GM23338 (cell line): ENCODE results near the gene RBM33.

Source experiments
- CREB1 ChIP-seq: fragments of 250-450 bp; sonication (Bioruptor Pico); IDR thresholded peaks from 2 replicates; pipeline ENCODE4 v1.5.0; 2020; ENCODE audit warnings: low read depth, mild to moderate bottlenecking, moderate library complexity
- EZH2 ChIP-seq: fragments of 200-600 bp; sonication (generic); IDR thresholded peaks from one replicate; pipeline ENCODE4 v1.8.0; 2017; ENCODE audit warnings: antibody characterized with exemption, mild to moderate bottlenecking, low read depth; ENCODE audit not compliant: unreplicated experiment
- EZH2phosphoT487 ChIP-seq: fragments of 200-600 bp; sonication (generic); IDR thresholded peaks from one replicate; pipeline ENCODE4 v1.8.1; 2018; ENCODE audit warnings: antibody characterized with exemption; ENCODE audit not compliant: unreplicated experiment
- JUNB ChIP-seq: IDR thresholded peaks from one replicate; pipeline ENCODE4 v1.6.1; 2016; ENCODE audit warnings: antibody characterized with exemption; ENCODE audit not compliant: unreplicated experiment
- NANOG ChIP-seq: IDR thresholded peaks from 2 replicates; pipeline ENCODE4 v1.6.1; 2016; ENCODE audit warnings: antibody characterized with exemption, borderline replicate concordance
- POLR2AphosphoS5 ChIP-seq: IDR thresholded peaks from 2 replicates; pipeline ENCODE4 v1.6.1; 2016; ENCODE audit warnings: antibody characterized with exemption, low read depth
- ZNF331 ChIP-seq: fragments of 250-450 bp; sonication (Bioruptor Pico); IDR thresholded peaks from 2 replicates; pipeline ENCODE4 v1.5.0; 2020; ENCODE audit warnings: low read depth, mild to moderate bottlenecking, moderate library complexity
- TF ChIP-seq, protein P1 (sequence below), 2 experiments: fragments of 200-600 bp in 1 of 2; sonication (generic) in 1 of 2; conservative IDR thresholded peaks; 2 replicates each; pipeline versions ENCODE4 v1.5.1 to v1.6.1; 2016 to 2017; ENCODE audit warnings: antibody characterized with exemption in 2 of 2, low read depth in 2 of 2, mild to moderate bottlenecking in 2 of 2, moderate library complexity in 1 of 2
- TF ChIP-seq, protein P2 (sequence below): IDR thresholded peaks from one replicate; pipeline ENCODE4 v1.6.1; 2018; ENCODE audit warnings: antibody characterized with exemption; ENCODE audit not compliant: unreplicated experiment

DNA sequence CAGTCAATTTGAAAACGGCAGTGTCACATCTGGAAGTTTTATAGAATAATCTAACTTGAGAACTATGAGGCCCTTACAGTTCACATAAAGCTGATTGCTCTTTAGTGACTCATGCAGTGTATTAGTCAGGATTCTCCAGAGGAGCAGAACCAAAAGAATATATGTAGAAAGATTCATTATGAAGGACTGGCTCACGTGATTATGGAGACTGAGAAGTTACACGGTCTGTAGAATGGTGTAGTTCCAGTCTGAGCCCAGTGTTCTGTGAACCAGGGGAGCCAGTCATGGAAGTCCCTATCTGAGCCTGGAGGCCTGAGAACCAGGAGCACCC, 21.5 kb downstream of the RBM33 start:
- TF ChIP-seq, protein P1, sequence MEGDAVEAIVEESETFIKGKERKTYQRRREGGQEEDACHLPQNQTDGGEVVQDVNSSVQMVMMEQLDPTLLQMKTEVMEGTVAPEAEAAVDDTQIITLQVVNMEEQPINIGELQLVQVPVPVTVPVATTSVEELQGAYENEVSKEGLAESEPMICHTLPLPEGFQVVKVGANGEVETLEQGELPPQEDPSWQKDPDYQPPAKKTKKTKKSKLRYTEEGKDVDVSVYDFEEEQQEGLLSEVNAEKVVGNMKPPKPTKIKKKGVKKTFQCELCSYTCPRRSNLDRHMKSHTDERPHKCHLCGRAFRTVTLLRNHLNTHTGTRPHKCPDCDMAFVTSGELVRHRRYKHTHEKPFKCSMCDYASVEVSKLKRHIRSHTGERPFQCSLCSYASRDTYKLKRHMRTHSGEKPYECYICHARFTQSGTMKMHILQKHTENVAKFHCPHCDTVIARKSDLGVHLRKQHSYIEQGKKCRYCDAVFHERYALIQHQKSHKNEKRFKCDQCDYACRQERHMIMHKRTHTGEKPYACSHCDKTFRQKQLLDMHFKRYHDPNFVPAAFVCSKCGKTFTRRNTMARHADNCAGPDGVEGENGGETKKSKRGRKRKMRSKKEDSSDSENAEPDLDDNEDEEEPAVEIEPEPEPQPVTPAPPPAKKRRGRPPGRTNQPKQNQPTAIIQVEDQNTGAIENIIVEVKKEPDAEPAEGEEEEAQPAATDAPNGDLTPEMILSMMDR (conservative IDR thresholded peaks at IDR 0.05; ENCODE audit: low read depth in 2 of 2): no peak
- TF ChIP-seq POLR2AphosphoS5 (no peak), ZNF331 (no peak), CREB1 (CRISPR knock-in tag) (no peak), EZH2phosphoT487 (no peak), EZH2 (no peak), NANOG (no peak), JUNB (no peak)
- TF ChIP-seq, protein P2, sequence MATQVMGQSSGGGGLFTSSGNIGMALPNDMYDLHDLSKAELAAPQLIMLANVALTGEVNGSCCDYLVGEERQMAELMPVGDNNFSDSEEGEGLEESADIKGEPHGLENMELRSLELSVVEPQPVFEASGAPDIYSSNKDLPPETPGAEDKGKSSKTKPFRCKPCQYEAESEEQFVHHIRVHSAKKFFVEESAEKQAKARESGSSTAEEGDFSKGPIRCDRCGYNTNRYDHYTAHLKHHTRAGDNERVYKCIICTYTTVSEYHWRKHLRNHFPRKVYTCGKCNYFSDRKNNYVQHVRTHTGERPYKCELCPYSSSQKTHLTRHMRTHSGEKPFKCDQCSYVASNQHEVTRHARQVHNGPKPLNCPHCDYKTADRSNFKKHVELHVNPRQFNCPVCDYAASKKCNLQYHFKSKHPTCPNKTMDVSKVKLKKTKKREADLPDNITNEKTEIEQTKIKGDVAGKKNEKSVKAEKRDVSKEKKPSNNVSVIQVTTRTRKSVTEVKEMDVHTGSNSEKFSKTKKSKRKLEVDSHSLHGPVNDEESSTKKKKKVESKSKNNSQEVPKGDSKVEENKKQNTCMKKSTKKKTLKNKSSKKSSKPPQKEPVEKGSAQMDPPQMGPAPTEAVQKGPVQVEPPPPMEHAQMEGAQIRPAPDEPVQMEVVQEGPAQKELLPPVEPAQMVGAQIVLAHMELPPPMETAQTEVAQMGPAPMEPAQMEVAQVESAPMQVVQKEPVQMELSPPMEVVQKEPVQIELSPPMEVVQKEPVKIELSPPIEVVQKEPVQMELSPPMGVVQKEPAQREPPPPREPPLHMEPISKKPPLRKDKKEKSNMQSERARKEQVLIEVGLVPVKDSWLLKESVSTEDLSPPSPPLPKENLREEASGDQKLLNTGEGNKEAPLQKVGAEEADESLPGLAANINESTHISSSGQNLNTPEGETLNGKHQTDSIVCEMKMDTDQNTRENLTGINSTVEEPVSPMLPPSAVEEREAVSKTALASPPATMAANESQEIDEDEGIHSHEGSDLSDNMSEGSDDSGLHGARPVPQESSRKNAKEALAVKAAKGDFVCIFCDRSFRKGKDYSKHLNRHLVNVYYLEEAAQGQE: no peak
